HL-60 (cell line): Measurements from ENCODE around the gene SDK1.

ENCODE experiments used
- DNase-seq, 2 experiments: peaks; one replicate each; pipeline ENCODE4 v3.0.0-alpha.2; 2010 to 2020; ENCODE audit warnings: low read depth in 1 of 2, low spot score in 1 of 2
- H3K27ac ChIP-seq: fragments of 250-450 bp; sonication (Bioruptor Pico); replicated peaks from 2 replicates; pipeline ENCODE4 v1.5.1; 2020; ENCODE audit warnings: mild to moderate bottlenecking, moderate library complexity
- H3K27me3 ChIP-seq: fragments of 250-450 bp; sonication (Bioruptor Pico); 2 replicates; pipeline ENCODE4 v1.5.1; 2021; ENCODE audit warnings: mild to moderate bottlenecking, moderate library complexity; ENCODE audit not compliant: insufficient read depth, poor library complexity, severe bottlenecking
- H3K4me3 ChIP-seq: replicated peaks from 2 replicates; pipeline ENCODE4 v1.5.1; 2011; ENCODE audit warnings: mild to moderate bottlenecking, control low read depth, low read length; ENCODE audit not compliant: insufficient read depth
- GABPA ChIP-seq: IDR thresholded peaks from 2 replicates; pipeline ENCODE4 v1.6.1; 2012; ENCODE audit warnings: low read depth
- POLR2AphosphoS5 ChIP-seq: IDR thresholded peaks from 2 replicates; pipeline ENCODE4 v1.6.1; 2012; ENCODE audit warnings: low read depth
- SPI1 ChIP-seq: IDR thresholded peaks from 2 replicates; pipeline ENCODE4 v1.6.1; 2012; ENCODE audit warnings: low read depth, mild to moderate bottlenecking, borderline replicate concordance
- TF ChIP-seq, protein P1 (sequence below): IDR thresholded peaks from one replicate; pipeline ENCODE4 v1.5.1; 2011; ENCODE audit warnings: low read length, control low read depth, inconsistent platforms; ENCODE audit not compliant: insufficient read depth
- TF ChIP-seq, protein P2 (sequence below): IDR thresholded peaks from 2 replicates; pipeline ENCODE4 v1.6.1; 2012; ENCODE audit warnings: low read depth; ENCODE audit not compliant: insufficient replicate concordance

Gene SDK1

DNA sequence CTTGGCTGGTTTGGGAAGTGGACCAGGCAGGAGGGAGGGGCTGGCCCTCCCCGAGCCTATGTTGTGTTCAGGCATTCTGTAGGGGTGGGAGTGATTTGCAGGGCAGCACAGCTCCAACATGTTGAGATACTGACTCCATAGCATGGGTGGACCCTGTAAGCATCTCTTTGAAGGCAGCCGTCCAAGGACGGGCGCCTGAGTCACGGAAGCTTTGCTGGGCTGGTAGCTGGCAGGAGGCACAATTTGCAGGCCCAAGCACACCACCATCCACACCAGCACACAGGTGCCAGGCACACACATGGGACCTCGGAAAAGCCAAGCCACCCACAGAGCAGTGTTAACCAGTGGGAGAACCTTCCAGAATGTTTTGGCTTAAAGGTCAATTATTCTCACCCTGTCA, 875.9 kb downstream of the SDK1 start:
- no peak for DNase-seq
- H3K4me3 ChIP-seq: no peak overlapping the region
- no peak for TF ChIP-seq GABPA
- TF ChIP-seq, protein P1, sequence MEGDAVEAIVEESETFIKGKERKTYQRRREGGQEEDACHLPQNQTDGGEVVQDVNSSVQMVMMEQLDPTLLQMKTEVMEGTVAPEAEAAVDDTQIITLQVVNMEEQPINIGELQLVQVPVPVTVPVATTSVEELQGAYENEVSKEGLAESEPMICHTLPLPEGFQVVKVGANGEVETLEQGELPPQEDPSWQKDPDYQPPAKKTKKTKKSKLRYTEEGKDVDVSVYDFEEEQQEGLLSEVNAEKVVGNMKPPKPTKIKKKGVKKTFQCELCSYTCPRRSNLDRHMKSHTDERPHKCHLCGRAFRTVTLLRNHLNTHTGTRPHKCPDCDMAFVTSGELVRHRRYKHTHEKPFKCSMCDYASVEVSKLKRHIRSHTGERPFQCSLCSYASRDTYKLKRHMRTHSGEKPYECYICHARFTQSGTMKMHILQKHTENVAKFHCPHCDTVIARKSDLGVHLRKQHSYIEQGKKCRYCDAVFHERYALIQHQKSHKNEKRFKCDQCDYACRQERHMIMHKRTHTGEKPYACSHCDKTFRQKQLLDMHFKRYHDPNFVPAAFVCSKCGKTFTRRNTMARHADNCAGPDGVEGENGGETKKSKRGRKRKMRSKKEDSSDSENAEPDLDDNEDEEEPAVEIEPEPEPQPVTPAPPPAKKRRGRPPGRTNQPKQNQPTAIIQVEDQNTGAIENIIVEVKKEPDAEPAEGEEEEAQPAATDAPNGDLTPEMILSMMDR: no peak
- TF ChIP-seq POLR2AphosphoS5: no peak
- TF ChIP-seq SPI1: no peak
- TF ChIP-seq, protein P2, sequence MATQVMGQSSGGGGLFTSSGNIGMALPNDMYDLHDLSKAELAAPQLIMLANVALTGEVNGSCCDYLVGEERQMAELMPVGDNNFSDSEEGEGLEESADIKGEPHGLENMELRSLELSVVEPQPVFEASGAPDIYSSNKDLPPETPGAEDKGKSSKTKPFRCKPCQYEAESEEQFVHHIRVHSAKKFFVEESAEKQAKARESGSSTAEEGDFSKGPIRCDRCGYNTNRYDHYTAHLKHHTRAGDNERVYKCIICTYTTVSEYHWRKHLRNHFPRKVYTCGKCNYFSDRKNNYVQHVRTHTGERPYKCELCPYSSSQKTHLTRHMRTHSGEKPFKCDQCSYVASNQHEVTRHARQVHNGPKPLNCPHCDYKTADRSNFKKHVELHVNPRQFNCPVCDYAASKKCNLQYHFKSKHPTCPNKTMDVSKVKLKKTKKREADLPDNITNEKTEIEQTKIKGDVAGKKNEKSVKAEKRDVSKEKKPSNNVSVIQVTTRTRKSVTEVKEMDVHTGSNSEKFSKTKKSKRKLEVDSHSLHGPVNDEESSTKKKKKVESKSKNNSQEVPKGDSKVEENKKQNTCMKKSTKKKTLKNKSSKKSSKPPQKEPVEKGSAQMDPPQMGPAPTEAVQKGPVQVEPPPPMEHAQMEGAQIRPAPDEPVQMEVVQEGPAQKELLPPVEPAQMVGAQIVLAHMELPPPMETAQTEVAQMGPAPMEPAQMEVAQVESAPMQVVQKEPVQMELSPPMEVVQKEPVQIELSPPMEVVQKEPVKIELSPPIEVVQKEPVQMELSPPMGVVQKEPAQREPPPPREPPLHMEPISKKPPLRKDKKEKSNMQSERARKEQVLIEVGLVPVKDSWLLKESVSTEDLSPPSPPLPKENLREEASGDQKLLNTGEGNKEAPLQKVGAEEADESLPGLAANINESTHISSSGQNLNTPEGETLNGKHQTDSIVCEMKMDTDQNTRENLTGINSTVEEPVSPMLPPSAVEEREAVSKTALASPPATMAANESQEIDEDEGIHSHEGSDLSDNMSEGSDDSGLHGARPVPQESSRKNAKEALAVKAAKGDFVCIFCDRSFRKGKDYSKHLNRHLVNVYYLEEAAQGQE: no peak
- no peak overlapping the region for H3K27ac ChIP-seq
- no peaks in the 10 kb centered on the region for H3K27me3 ChIP-seq

DNA sequence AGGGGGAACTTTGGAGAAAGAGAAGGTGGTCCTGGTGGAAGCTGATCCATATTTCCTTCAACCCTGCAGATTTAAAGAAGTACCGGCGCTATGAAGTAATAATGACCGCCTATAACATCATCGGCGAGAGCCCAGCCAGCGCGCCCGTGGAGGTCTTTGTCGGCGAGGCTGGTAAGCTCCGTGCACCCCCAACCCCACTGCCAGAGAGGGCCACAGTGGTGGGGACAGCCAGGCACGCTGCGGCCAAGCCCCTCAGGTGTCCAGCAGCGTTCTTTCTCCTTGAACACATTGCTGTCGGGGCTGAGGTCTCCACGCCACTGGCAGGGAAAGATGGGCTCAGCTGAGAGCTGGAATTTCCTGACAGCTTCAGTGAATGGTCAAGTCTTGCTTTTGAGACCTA, 877.4 kb downstream of the SDK1 start:
- no peak overlapping the region for H3K4me3 ChIP-seq
- no peak overlapping the region for H3K27ac ChIP-seq
- H3K27me3 ChIP-seq: no peaks in the 10 kb centered on the region
- DNase-seq: no peak
- TF ChIP-seq SPI1: no peak
- TF ChIP-seq, protein P1: no peak
- no peak for TF ChIP-seq GABPA
- no peak for TF ChIP-seq POLR2AphosphoS5
- TF ChIP-seq, protein P2: no peak

DNA sequence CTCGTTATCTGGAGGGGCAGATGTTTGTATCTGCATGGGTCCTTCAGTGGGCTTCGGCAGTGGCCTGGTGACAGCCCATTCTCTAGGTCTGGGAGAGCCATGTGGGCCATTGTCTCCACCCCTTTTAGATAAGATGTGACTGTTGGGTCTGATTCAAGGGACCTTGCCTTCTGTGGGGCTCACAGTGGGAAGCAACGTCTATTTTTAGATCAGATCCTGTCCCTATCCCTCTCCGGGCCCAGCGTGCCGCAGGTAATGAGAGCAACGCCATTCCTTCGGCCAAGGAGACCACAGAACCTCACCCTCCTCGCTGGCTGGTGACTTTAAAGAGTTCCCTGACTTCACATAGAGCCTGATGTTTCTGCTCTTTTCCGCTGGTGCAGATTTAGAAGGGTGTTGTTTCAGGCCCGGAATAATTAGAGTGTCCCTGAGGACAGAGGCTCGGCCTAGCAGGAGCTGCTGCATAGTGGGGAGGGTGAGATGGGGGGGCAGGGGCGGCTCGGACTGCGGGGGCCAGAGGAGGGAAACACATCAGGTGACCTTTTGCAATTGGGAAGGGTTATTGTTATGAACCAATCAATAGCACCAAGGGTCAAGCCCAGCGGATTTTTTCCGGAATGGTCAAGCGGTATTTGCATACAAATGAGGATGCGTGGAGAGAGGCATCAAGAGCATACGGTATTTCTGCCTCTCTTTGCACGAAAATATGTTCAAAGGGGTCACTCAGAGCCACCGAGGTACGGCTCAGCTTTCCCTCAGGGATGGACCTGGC, 878.0 kb downstream of the SDK1 start:
- DNase-seq: no peak

More for the DNA sequence above, 878.0 kb downstream of the SDK1 start:
- H3K27ac ChIP-seq: no peak overlapping the region
- H3K4me3 ChIP-seq: no peak overlapping the region
- no peaks in the 10 kb centered on the region for H3K27me3 ChIP-seq
- no peak for TF ChIP-seq SPI1
- TF ChIP-seq, protein P2: no peak
- TF ChIP-seq, protein P1: no peak
- no peak for TF ChIP-seq GABPA
- no peak for TF ChIP-seq POLR2AphosphoS5
